Hepatocyte (in vitro differentiated cells): ENCODE data around the gene UBE2E1. TPM values are rescaled to one million over a fixed set of nuclear protein-coding genes. Genes with fewer than 3 reads are reported as not detected.
A peak's percentile ranks its signal among the peaks of the same experiment; 100 is the strongest.

ENCODE experiments used
- DNase-seq: peaks from one replicate; pipeline ENCODE4 v3.0.0-alpha.2; 2016; ENCODE audit warnings: low spot score
- H2AFZ ChIP-seq: fragments of 200-600 bp; sonication (generic); 2 replicates; pipeline ENCODE4 v1.6.0; 2016; ENCODE audit warnings: antibody characterized with exemption, mild to moderate bottlenecking
- H3K27ac ChIP-seq: fragments of 200-600 bp; sonication (generic); 2 replicates; pipeline ENCODE4 v1.5.1; 2016; ENCODE audit warnings: mild to moderate bottlenecking
- H3K27me3 ChIP-seq: fragments of 200-600 bp; sonication (generic); 2 replicates; pipeline ENCODE4 v1.6.1; 2016
- H3K36me3 ChIP-seq: fragments of 200-600 bp; sonication (generic); replicated peaks from 2 replicates; pipeline ENCODE4 v1.5.1; 2016; ENCODE audit warnings: low read depth; ENCODE audit not compliant: insufficient read depth
- H3K4me1 ChIP-seq: fragments of 200-600 bp; sonication (generic); 2 replicates; pipeline ENCODE4 v1.5.1; 2016; ENCODE audit warnings: mild to moderate bottlenecking, moderate library complexity; ENCODE audit not compliant: insufficient read depth
- H3K4me2 ChIP-seq: fragments of 200-600 bp; sonication (generic); 2 replicates; pipeline ENCODE4 v1.6.0; 2016
- H3K4me3 ChIP-seq: fragments of 200-600 bp; sonication (generic); 2 replicates; pipeline ENCODE4 v1.5.1; 2016; ENCODE audit warnings: mild to moderate bottlenecking
- H3K79me2 ChIP-seq: fragments of 200-600 bp; sonication (generic); 2 replicates; pipeline ENCODE4 v1.6.0; 2017; ENCODE audit warnings: mild to moderate bottlenecking
- H3K9me2 ChIP-seq: fragments of 200-600 bp; sonication (generic); replicated peaks from 2 replicates; pipeline ENCODE4 v1.6.0; 2017; ENCODE audit warnings: mild to moderate bottlenecking; ENCODE audit not compliant: insufficient read depth
- H3K9me3 ChIP-seq: fragments of 200-600 bp; sonication (generic); 2 replicates; pipeline ENCODE4 v1.5.1; 2016; ENCODE audit warnings: low read depth, mild to moderate bottlenecking
- H4K20me1 ChIP-seq: fragments of 200-600 bp; sonication (generic); 2 replicates; pipeline ENCODE4 v1.6.0; 2016; ENCODE audit warnings: mild to moderate bottlenecking; ENCODE audit not compliant: insufficient read depth, poor library complexity, severe bottlenecking
- CTCF ChIP-seq: fragments of 200-600 bp; sonication (generic); IDR thresholded peaks from 2 replicates; pipeline ENCODE4 v1.5.1; 2016; ENCODE audit warnings: antibody characterized with exemption, mild to moderate bottlenecking; ENCODE audit not compliant: poor library complexity
- EZH2 ChIP-seq: fragments of 200-600 bp; sonication (generic); IDR thresholded peaks from 2 replicates; pipeline ENCODE4 v1.6.1; 2016; ENCODE audit warnings: antibody characterized with exemption, mild to moderate bottlenecking, borderline replicate concordance
- EZH2phosphoT487 ChIP-seq: fragments of 200-600 bp; sonication (generic); IDR thresholded peaks from one replicate; pipeline ENCODE4 v1.6.1; 2018; ENCODE audit warnings: antibody characterized with exemption, mild to moderate bottlenecking, low read depth, moderate library complexity; ENCODE audit not compliant: unreplicated experiment, severe bottlenecking
- WGBS: methylation state at CpG from one replicate; pipeline ENCODE4 v1.1.6; 2016; ENCODE audit warnings: low lambda C conversion rate; ENCODE audit errors: missing lambda C conversion rate; 5-methylcytosine and 5-hydroxymethylcytosine counted together
- polyA plus RNA-seq: library from polyadenylated mRNA; unstranded; fragments of >200 nt; fragmentation: Nextera tagmentation; extraction: Ambion mirVana; gene quantifications from 2 replicates; pipeline ENCODE4 v1.2.1, GENCODE V29; 2016
- total RNA-seq: library from RNA; depleted of rRNA; stranded (reverse); fragments of >200 nt; gene quantifications from 2 replicates; pipeline ENCODE4 v1.2.3, GENCODE V29; 2014

The UBE2E1 gene
- total and polyA plus RNA-seq, 2 experiments from 2014 or later = 20.8 to 179 TPM

GRCh38 chr3:23762759-23763477 is 42.8 kb upstream of the UBE2E1 start:
- WGBS = 49% methylated on average over 12 of the region's 12 CpGs
- no peak for TF ChIP-seq EZH2
- TF ChIP-seq CTCF = no peak
- TF ChIP-seq EZH2phosphoT487 = no peak
- Histone ChIP-seq H3K27ac (peak overlapping the region; percentile 74), H3K4me3 (no peak overlapping the region), H4K20me1 (no peaks in the 10 kb centered on the region), H3K9me3 (no peaks in the 10 kb centered on the region), H2AFZ (peak overlapping the region; percentile 68), H3K79me2 (no peaks in the 10 kb centered on the region), H3K4me2 (peak overlapping the region; percentile 64), H3K4me1 (peaks cover 3% of the 10 kb centered on the region), H3K9me2 (no peaks in the 10 kb centered on the region), H3K36me3 (no peaks in the 10 kb centered on the region), H3K27me3 (no peaks in the 10 kb centered on the region)
- no peak for DNase-seq

GRCh38 chr3:23764407-23764806 is 41.3 kb upstream of the UBE2E1 start:
- no peaks in the 10 kb centered on the region for H3K79me2 ChIP-seq
- 85% methylated on average over 1 of the region's 1 CpG for WGBS
- H3K9me2 ChIP-seq = no peaks in the 10 kb centered on the region
- TF ChIP-seq EZH2phosphoT487 (no peak), EZH2 (no peak), CTCF (no peak)
- H3K4me2 ChIP-seq = no peak overlapping the region
- no peak overlapping the region for H3K4me3 ChIP-seq
- H3K27me3 ChIP-seq = no peaks in the 10 kb centered on the region
- no peak for DNase-seq
- H3K27ac ChIP-seq = no peak overlapping the region
- no peak overlapping the region for H2AFZ ChIP-seq
- H3K9me3 ChIP-seq = no peaks in the 10 kb centered on the region
- H3K36me3 ChIP-seq = no peaks in the 10 kb centered on the region
- H3K4me1 ChIP-seq = peaks cover 3% of the 10 kb centered on the region
- no peaks in the 10 kb centered on the region for H4K20me1 ChIP-seq

GRCh38 chr3:23767546-23767945 is 38.2 kb upstream of the UBE2E1 start:
- H3K79me2 ChIP-seq = no peaks in the 10 kb centered on the region
- H3K27ac ChIP-seq = no peak overlapping the region
- no peak for DNase-seq
- no peaks in the 10 kb centered on the region for H3K36me3 ChIP-seq
- TF ChIP-seq EZH2phosphoT487 (no peak), CTCF (no peak), EZH2 (no peak)
- no peaks in the 10 kb centered on the region for H3K9me2 ChIP-seq
- WGBS = 83% methylated on average over 2 of the region's 2 CpGs
- H3K4me3 ChIP-seq = no peak overlapping the region
- H2AFZ ChIP-seq = no peak overlapping the region
- no peaks in the 10 kb centered on the region for H4K20me1 ChIP-seq
- no peak overlapping the region for H3K4me2 ChIP-seq
- no peaks in the 10 kb centered on the region for H3K4me1 ChIP-seq
- H3K9me3 ChIP-seq = no peaks in the 10 kb centered on the region
- H3K27me3 ChIP-seq = no peaks in the 10 kb centered on the region
